NT2/D1 (cell line): Measurements from ENCODE around the gene CFAP52.

Experiments
- SUZ12 ChIP-seq: IDR thresholded peaks from 2 replicates; pipeline ENCODE4 v1.6.1; 2011; ENCODE audit not compliant: insufficient read length, insufficient read depth; ENCODE audit errors: extremely low read depth
- ZNF274 ChIP-seq: IDR thresholded peaks from 2 replicates; pipeline ENCODE4 v1.6.1; 2011; ENCODE audit warnings: mild to moderate bottlenecking, low read depth, low read length

DNA sequence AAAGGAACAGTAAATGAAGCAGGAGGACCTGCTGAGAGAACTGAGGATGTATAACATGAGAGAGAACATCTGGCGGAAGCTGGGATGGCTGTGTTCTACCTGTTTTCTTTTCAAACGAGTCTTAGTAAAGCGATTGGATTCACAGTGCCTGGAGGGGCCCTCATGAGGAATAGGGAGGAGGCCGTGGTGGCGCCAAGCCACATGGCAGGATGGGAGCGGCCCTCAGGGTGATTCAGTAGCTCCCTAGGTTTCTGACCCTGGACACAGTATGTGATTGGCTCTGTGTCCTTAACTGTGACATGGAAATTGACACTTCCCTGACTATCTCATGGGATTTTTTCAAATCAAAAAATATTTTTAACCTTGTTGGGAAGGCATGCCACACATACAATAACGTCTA is 101.0 kb downstream of the CFAP52 start:
- no peak for TF ChIP-seq SUZ12
- no peak for TF ChIP-seq ZNF274
